ENCODE data around the gene KREMEN2. TPM values are rescaled to one million over a fixed set of nuclear protein-coding genes. Genes with fewer than 3 reads are reported as not detected.

KREMEN2 gene
- total and polyA plus RNA-seq, 2 donors (not counting 3 experiments of a cell fraction or from before 2014, with no cell fraction given), result not detected

DNA sequence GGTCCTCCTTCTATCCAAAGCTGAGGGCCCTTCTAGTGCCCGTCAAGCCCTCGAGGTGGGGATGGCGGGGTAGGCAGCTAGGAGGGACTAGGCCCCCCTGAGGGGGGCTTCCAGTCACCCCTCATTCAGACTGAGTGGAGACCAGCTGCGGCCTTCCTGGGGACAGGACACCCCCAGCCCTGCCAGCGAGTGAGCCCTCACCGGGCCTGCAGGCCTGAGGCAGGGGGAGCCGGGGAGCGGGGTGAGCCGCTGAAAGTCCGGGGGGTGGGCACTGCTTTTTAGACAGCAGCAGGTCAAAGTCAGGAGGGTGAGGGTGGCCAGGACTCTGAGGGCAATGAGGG, 8.7 kb upstream of the KREMEN2 start:
- CTCF ChIA-PET, result no interaction called here

More for the DNA sequence above, 8.7 kb upstream of the KREMEN2 start:
- no peaks in the 10 kb centered on the region for H3K36me3 ChIP-seq (ENCODE audit: control insufficient read depth in 2 of 2, extremely low read depth in 1 of 2, insufficient read depth in 2 of 2, low read length in 2 of 2)
- H3K4me2 ChIP-seq (ENCODE audit: insufficient read depth, low read length), result no peak overlapping the region
- H3K27me3 ChIP-seq (ENCODE audit: control insufficient read depth in 2 of 2, insufficient read depth in 2 of 2, low read length in 2 of 2), result no peaks in the 10 kb centered on the region
- intact Hi-C loops (cut with micrococcal nuclease), result no loop called here
- no peaks in the 10 kb centered on the region for H4K20me1 ChIP-seq (replicated peaks; ENCODE audit: control insufficient read depth, extremely low read depth, insufficient read depth, low read length)
- DNase-seq (ENCODE audit: low read depth, low spot score) (no peak), FAIRE-seq (no peak)
- POLR2A ChIA-PET, result no interaction called here
- BruUV-seq (replicated peaks), result no TSS peak
- H3K79me2 ChIP-seq (ENCODE audit: control insufficient read depth, insufficient read depth, low read length), result no peaks in the 10 kb centered on the region
- H3K27ac ChIP-seq (ENCODE audit: insufficient read depth, low read depth, low read length), result no peak overlapping the region
- H3K4me1 ChIP-seq (ENCODE audit: control insufficient read depth, extremely low read depth, insufficient read depth, low read length), result no peaks in the 10 kb centered on the region
- H3K9me3 ChIP-seq (replicated peaks; ENCODE audit: control insufficient read depth, insufficient read depth, low read length), result no peaks in the 10 kb centered on the region
- H2AFZ ChIP-seq (ENCODE audit: low read depth, low read length), result no peak overlapping the region
- TF ChIP-seq, protein P1, sequence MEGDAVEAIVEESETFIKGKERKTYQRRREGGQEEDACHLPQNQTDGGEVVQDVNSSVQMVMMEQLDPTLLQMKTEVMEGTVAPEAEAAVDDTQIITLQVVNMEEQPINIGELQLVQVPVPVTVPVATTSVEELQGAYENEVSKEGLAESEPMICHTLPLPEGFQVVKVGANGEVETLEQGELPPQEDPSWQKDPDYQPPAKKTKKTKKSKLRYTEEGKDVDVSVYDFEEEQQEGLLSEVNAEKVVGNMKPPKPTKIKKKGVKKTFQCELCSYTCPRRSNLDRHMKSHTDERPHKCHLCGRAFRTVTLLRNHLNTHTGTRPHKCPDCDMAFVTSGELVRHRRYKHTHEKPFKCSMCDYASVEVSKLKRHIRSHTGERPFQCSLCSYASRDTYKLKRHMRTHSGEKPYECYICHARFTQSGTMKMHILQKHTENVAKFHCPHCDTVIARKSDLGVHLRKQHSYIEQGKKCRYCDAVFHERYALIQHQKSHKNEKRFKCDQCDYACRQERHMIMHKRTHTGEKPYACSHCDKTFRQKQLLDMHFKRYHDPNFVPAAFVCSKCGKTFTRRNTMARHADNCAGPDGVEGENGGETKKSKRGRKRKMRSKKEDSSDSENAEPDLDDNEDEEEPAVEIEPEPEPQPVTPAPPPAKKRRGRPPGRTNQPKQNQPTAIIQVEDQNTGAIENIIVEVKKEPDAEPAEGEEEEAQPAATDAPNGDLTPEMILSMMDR (IDR thresholded peaks at IDR 0.05; ENCODE audit: extremely low read depth in 1 of 2, insufficient read depth in 1 of 2, low read depth in 1 of 2, low read length in 2 of 2), result no peak
- TF ChIP-seq GATA2 (IDR thresholded peaks at IDR 0.05; ENCODE audit: insufficient read depth, insufficient read length, low read depth, low read length) (no peak), MYC (IDR thresholded peaks at IDR 0.05; ENCODE audit: low read depth, low read length) (no peak), POLR2AphosphoS5 (IDR thresholded peaks at IDR 0.05; ENCODE audit: insufficient read depth, low read depth, low read length) (no peak), POLR2A (IDR thresholded peaks at IDR 0.05; ENCODE audit: low read depth, low read length) (no peak), FOS (IDR thresholded peaks at IDR 0.05; ENCODE audit: borderline replicate concordance, insufficient read depth, low read length) (no peak), MAX (IDR thresholded peaks at IDR 0.05; ENCODE audit: insufficient read depth, insufficient read length) (no peak), EZH2 (IDR thresholded peaks at IDR 0.05; ENCODE audit: borderline replicate concordance, low read depth, low read length, severe bottlenecking) (no peak), JUN (IDR thresholded peaks at IDR 0.05; ENCODE audit: borderline replicate concordance, insufficient read depth, insufficient read length, low read depth) (no peak)
- no peaks in the 10 kb centered on the region for H3K9me1 ChIP-seq (replicated peaks; ENCODE audit: control insufficient read depth, extremely low read depth, insufficient read depth, low read length)
- dilution Hi-C loops (cut with MboI; ENCODE audit: extremely low pct_ligation_motif_present, low sequenced_read_pairs), result no loop called here
- H3K9ac ChIP-seq (replicated peaks; ENCODE audit: extremely low read depth, insufficient read depth, low read length), result no peak overlapping the region
- no peak overlapping the region for H3K4me3 ChIP-seq (replicated peaks in 1 of 3; ENCODE audit: insufficient read depth in 1 of 3, low read depth in 1 of 3, low read length in 3 of 3)

All from endothelial cell of umbilical vein (primary cell).